AG08395 (cell line): ENCODE results near the gene NCKAP1.

ENCODE experiments used
- DNase-seq: peaks from one replicate; pipeline ENCODE4 v3.0.0; 2012; ENCODE audit warnings: mixed read lengths, low spot score

NCKAP1 gene

GRCh38 chr2:182866461-182867406 lies 171.5 kb downstream of the NCKAP1 start, which contains the start of gene FRZB:
TSS of gene FRZB (minus strand) at chr2:182866637. CDS start at chr2:182866552, 85 bp downstream.
- peak; percentile 56 for DNase-seq

- DNase-seq: no peak
Measured at GRCh38 chr2:182866095-182866460, 172.2 kb downstream of the NCKAP1 start.

- no peak for DNase-seq
Measured at GRCh38 chr2:182864949-182865570, 173.2 kb downstream of the NCKAP1 start.

- no peak for DNase-seq
Measured at GRCh38 chr2:182863642-182864041, 174.6 kb downstream of the NCKAP1 start.

- no peak for DNase-seq
Measured at GRCh38 chr2:182862091-182862490, 176.2 kb downstream of the NCKAP1 start.

- DNase-seq: no peak
Measured at GRCh38 chr2:182860858-182861257, 177.4 kb downstream of the NCKAP1 start.
